SK-N-SH (cell line): ENCODE results near the gene NPAS3. TPM values are rescaled to one million over a fixed set of nuclear protein-coding genes. Genes with fewer than 3 reads are reported as not detected.

Source experiments
- CTCF ChIA-PET: fragments of 300-600, 350-600 bp; formaldehyde crosslinking; extraction: SDS; loops from one replicate; lab custom pipeline; 2021; lab: Yijun Ruan, JAX
- POLR2A ChIA-PET: fragments of 350-600 bp; sonication (Branson Sonifier 250); formaldehyde crosslinking; extraction: SDS; loops from one replicate; lab custom pipeline; 2020; ENCODE audit warnings: antibody characterized with exemption, inconsistent platforms; lab: Yijun Ruan, JAX
- DNase-seq: peaks from one replicate; pipeline ENCODE4 v3.0.0; 2012
- H2AFZ ChIP-seq: fragments of 200-600 bp; sonication (generic); 2 replicates; pipeline ENCODE4 v1.8.1; 2016; ENCODE audit warnings: antibody characterized with exemption, mild to moderate bottlenecking, low read depth
- H3F3A ChIP-seq: fragments of 200-600 bp; sonication (generic); replicated peaks from 2 replicates; pipeline ENCODE3; 2016; ENCODE audit warnings: antibody characterized with exemption, mild to moderate bottlenecking; ENCODE audit not compliant: insufficient read depth
- H3K27ac ChIP-seq, 2 experiments: fragments of 200-500 bp in 1 of 2; fragments of 200-600 bp in 1 of 2; sonication (Bioruptor generic) in 1 of 2; sonication (generic), shearing (Covaris generic) in 1 of 2; 2 replicates each; pipeline versions ENCODE4 v1.5.1 to v1.6.1; 2014 to 2016; ENCODE audit warnings: low read depth in 2 of 2, inconsistent platforms in 1 of 2, low read length in 1 of 2, mild to moderate bottlenecking in 1 of 2, mixed read lengths in 1 of 2
- H3K27me3 ChIP-seq: fragments of 200-600 bp; sonication (generic), shearing (Covaris generic); 2 replicates; pipeline ENCODE4 v1.6.1; 2016; ENCODE audit warnings: mixed run types; ENCODE audit not compliant: insufficient read depth
- H3K36me3 ChIP-seq, 2 experiments: fragments of 200-500 bp in 1 of 2; fragments of 200-600 bp in 1 of 2; sonication (Bioruptor generic) in 1 of 2; sonication (generic) in 1 of 2; replicated peaks in 1 of 2; 2 replicates each; pipeline versions ENCODE3 to v1.5.1; 2014 to 2016; ENCODE audit warnings: low read length in 1 of 2, mild to moderate bottlenecking in 1 of 2; ENCODE audit not compliant: insufficient read depth in 2 of 2, control insufficient read depth in 1 of 2
- H3K4me1 ChIP-seq, 2 experiments: fragments of 200-500 bp in 1 of 2; fragments of 200-600 bp in 1 of 2; sonication (Bioruptor generic) in 1 of 2; sonication (generic), shearing (Covaris generic) in 1 of 2; 2 replicates each; pipeline versions ENCODE4 v1.5.1 to v1.6.1; 2014 to 2016; ENCODE audit warnings: low read depth in 1 of 2, low read length in 1 of 2, mixed run types in 1 of 2; ENCODE audit not compliant: insufficient read depth in 2 of 2, control insufficient read depth in 1 of 2
- H3K4me2 ChIP-seq: fragments of 200-600 bp; sonication (generic), shearing (Covaris generic); 2 replicates; pipeline ENCODE4 v1.6.1; 2017; ENCODE audit warnings: mixed run types
- H3K4me3 ChIP-seq, 2 experiments: fragments of 200-500 bp in 1 of 2; fragments of 200-600 bp in 1 of 2; sonication (Bioruptor generic) in 1 of 2; sonication (generic), shearing (Covaris generic) in 1 of 2; 2 replicates each; pipeline versions ENCODE4 v1.5.1 to v1.8.1; 2014 to 2016; ENCODE audit warnings: low read depth in 2 of 2, inconsistent platforms in 1 of 2, low read length in 1 of 2, mild to moderate bottlenecking in 1 of 2, mixed read lengths in 1 of 2, moderate library complexity in 1 of 2
- H3K79me2 ChIP-seq: fragments of 200-600 bp; sonication (generic); 2 replicates; pipeline ENCODE4 v1.8.1; 2017; ENCODE audit warnings: mild to moderate bottlenecking; ENCODE audit not compliant: insufficient read depth
- H3K9ac ChIP-seq: fragments of 200-600 bp; sonication (generic); 2 replicates; pipeline ENCODE4 v1.6.1; 2017; ENCODE audit warnings: mixed run types
- H3K9me2 ChIP-seq: fragments of 200-600 bp; sonication (generic); 2 replicates; pipeline ENCODE4 v1.6.1; 2017; ENCODE audit warnings: mixed run types
- H3K9me3 ChIP-seq: fragments of 200-600 bp; sonication (generic); 2 replicates; pipeline ENCODE4 v1.6.1; 2017; ENCODE audit warnings: mixed run types, mild to moderate bottlenecking, moderate library complexity
- H4K20me1 ChIP-seq: fragments of 200-600 bp; sonication (generic); 2 replicates; pipeline ENCODE4 v1.6.1; 2017; ENCODE audit warnings: mild to moderate bottlenecking, mixed run types; ENCODE audit not compliant: insufficient read depth
- CTCF ChIP-seq: fragments of 200-600 bp; sonication (generic); IDR thresholded peaks from 2 replicates; pipeline ENCODE4 v1.6.1; 2017; ENCODE audit warnings: antibody characterized with exemption, mild to moderate bottlenecking, moderate library complexity
- ELF1 ChIP-seq: IDR thresholded peaks from 2 replicates; pipeline ENCODE4 v1.4.0; 2012
- FOXJ3 ChIP-seq: sonication (generic); formaldehyde crosslinking; IDR thresholded peaks from 2 replicates; pipeline ENCODE4 v1.5.1; 2020; ENCODE audit warnings: mild to moderate bottlenecking, missing genetic modification reagents
- FOXM1 ChIP-seq: IDR thresholded peaks from 2 replicates; pipeline ENCODE4 v1.4.0; 2012; ENCODE audit warnings: low read depth, mild to moderate bottlenecking
- GABPA ChIP-seq: IDR thresholded peaks from 2 replicates; pipeline ENCODE4 v1.4.0; 2012; ENCODE audit warnings: low read depth, mild to moderate bottlenecking
- IRF3 ChIP-seq: fragments of 150-350 bp; IDR thresholded peaks from 2 replicates; pipeline ENCODE4 v1.6.1; 2016; ENCODE audit warnings: mild to moderate bottlenecking, low read depth, low read length
- JUND ChIP-seq: IDR thresholded peaks from 2 replicates; pipeline ENCODE4 v1.4.0; 2012
- MEF2A ChIP-seq: IDR thresholded peaks from 2 replicates; pipeline ENCODE4 v1.4.0; 2012; ENCODE audit warnings: low read depth, borderline replicate concordance
- MXI1 ChIP-seq: IDR thresholded peaks from 2 replicates; pipeline ENCODE4 v1.6.1; 2012; ENCODE audit warnings: mild to moderate bottlenecking, low read depth, low read length, improper control_type of control experiment
- NFIC ChIP-seq: IDR thresholded peaks from 2 replicates; pipeline ENCODE4 v1.4.0; 2012; ENCODE audit warnings: borderline replicate concordance
- NRF1 ChIP-seq: IDR thresholded peaks from 2 replicates; pipeline ENCODE4 v1.6.1; 2012; ENCODE audit warnings: low read depth, mild to moderate bottlenecking, low read length
- PBX3 ChIP-seq: IDR thresholded peaks from 2 replicates; pipeline ENCODE4; 2012
- POLR2AphosphoS5 ChIP-seq: IDR thresholded peaks from 2 replicates; pipeline ENCODE4 v1.6.1; 2012; ENCODE audit warnings: low read depth, low read length
- RAD21 ChIP-seq: IDR thresholded peaks from 2 replicates; pipeline ENCODE4 v1.6.1; 2012; ENCODE audit warnings: mild to moderate bottlenecking, low read length
- RCOR1 ChIP-seq: fragments of 150-350 bp; IDR thresholded peaks from 2 replicates; pipeline ENCODE4 v1.6.1; 2017; ENCODE audit warnings: antibody characterized with exemption, low read length
- RXRA ChIP-seq: IDR thresholded peaks from 2 replicates; pipeline ENCODE4 v1.4.0; 2012; ENCODE audit warnings: low read depth, mild to moderate bottlenecking, borderline replicate concordance
- SIN3A ChIP-seq: IDR thresholded peaks from 2 replicates; pipeline ENCODE4 v1.6.1; 2012; ENCODE audit warnings: low read depth, mild to moderate bottlenecking, low read length, moderate library complexity, borderline replicate concordance
- TAF1 ChIP-seq: IDR thresholded peaks from 2 replicates; pipeline ENCODE4 v1.6.1; 2012; ENCODE audit warnings: low read depth, mild to moderate bottlenecking, low read length, moderate library complexity, borderline replicate concordance
- TCF12 ChIP-seq: IDR thresholded peaks from 2 replicates; pipeline ENCODE4 v1.4.0; 2012
- TEAD4 ChIP-seq: IDR thresholded peaks from 2 replicates; pipeline ENCODE4 v1.4.0; 2012; ENCODE audit warnings: mild to moderate bottlenecking, borderline replicate concordance; ENCODE audit not compliant: insufficient read depth
- USF1 ChIP-seq: IDR thresholded peaks from 2 replicates; pipeline ENCODE4 v1.4.0; 2012; ENCODE audit warnings: low read depth, borderline replicate concordance
- USF2 ChIP-seq: fragments of 150-350 bp; IDR thresholded peaks from 2 replicates; pipeline ENCODE4 v1.6.1; 2017; ENCODE audit warnings: antibody characterized with exemption, low read length, low read depth, borderline replicate concordance
- WGBS: methylation state at CpG from one replicate; pipeline ENCODE4 v1.1.6; 2017; ENCODE audit warnings: low lambda C conversion rate; 5-methylcytosine and 5-hydroxymethylcytosine counted together
- polyA plus RNA-seq, 3 experiments: library from polyadenylated mRNA; depleted of rRNA; stranded (reverse); fragments of >200 nt; gene quantifications; 2 replicates each; pipeline ENCODE4 v1.2.3, GENCODE V29; 2012

NPAS3 gene
- polyA plus RNA-seq, 1 of the 3 experiments (the other 2 are of a cell fraction) = 4.3 TPM

- Histone ChIP-seq H3K27me3 (no peaks in the 10 kb centered on the region), H3K4me3 (no peak overlapping the region), H3K79me2 (no peaks in the 10 kb centered on the region), H3K36me3 (no peaks in the 10 kb centered on the region), H3K4me1 (no peaks in the 10 kb centered on the region; a peak in 2 of 4 replicates), H3F3A (no peaks in the 10 kb centered on the region), H3K4me2 (no peak overlapping the region), H3K9me2 (no peaks in the 10 kb centered on the region), H3K9me3 (no peaks in the 10 kb centered on the region), H3K9ac (no peak overlapping the region), H3K27ac (no peak overlapping the region), H2AFZ (no peak overlapping the region), H4K20me1 (no peaks in the 10 kb centered on the region)
- TF ChIP-seq FOXM1 (no peak), SIN3A (no peak), GABPA (no peak), CTCF (no peak), RAD21 (no peak), JUND (no peak), NFIC (no peak), MXI1 (no peak), USF2 (no peak), NRF1 (no peak), TEAD4 (no peak), IRF3 (no peak), RCOR1 (no peak), ELF1 (no peak)
- POLR2A ChIA-PET = no interaction called here
- CTCF ChIA-PET = no interaction called here
- DNase-seq = no peak
- 70% methylated on average over 4 of the region's 4 CpGs for WGBS
Measured at GRCh38 chr14:33290641-33291040, 352.0 kb downstream of the NPAS3 start.

- no peak overlapping the region for H3K9ac ChIP-seq
- no peaks in the 10 kb centered on the region for H3K9me2 ChIP-seq
- no peaks in the 10 kb centered on the region for H3K27me3 ChIP-seq
- H3F3A ChIP-seq = no peaks in the 10 kb centered on the region
- no peaks in the 10 kb centered on the region; a peak in 2 of 4 replicates for H3K4me1 ChIP-seq
- CTCF ChIA-PET = no interaction called here
- H3K4me3 ChIP-seq = no peak overlapping the region
- no peaks in the 10 kb centered on the region for H3K9me3 ChIP-seq
- no peaks in the 10 kb centered on the region for H4K20me1 ChIP-seq
- no peak overlapping the region for H3K4me2 ChIP-seq
- no peaks in the 10 kb centered on the region for H3K79me2 ChIP-seq
- H3K36me3 ChIP-seq = no peaks in the 10 kb centered on the region
- DNase-seq = no peak
- POLR2A ChIA-PET = no interaction called here
- 84% methylated on average over 8 of the region's 8 CpGs for WGBS
- no peak overlapping the region for H3K27ac ChIP-seq
- H2AFZ ChIP-seq = no peak overlapping the region
- TF ChIP-seq NFIC (no peak), NRF1 (no peak), POLR2AphosphoS5 (no peak), FOXJ3 (CRISPR knock-in tag) (no peak), MXI1 (no peak), RXRA (no peak), PBX3 (no peak), TCF12 (no peak), ELF1 (no peak), USF1 (no peak), TAF1 (no peak), MEF2A (no peak)
Measured at GRCh38 chr14:33291529-33292104, 352.9 kb downstream of the NPAS3 start.
